ENCODE measurements around the gene IGFL4.

The IGFL4 gene

DNA sequence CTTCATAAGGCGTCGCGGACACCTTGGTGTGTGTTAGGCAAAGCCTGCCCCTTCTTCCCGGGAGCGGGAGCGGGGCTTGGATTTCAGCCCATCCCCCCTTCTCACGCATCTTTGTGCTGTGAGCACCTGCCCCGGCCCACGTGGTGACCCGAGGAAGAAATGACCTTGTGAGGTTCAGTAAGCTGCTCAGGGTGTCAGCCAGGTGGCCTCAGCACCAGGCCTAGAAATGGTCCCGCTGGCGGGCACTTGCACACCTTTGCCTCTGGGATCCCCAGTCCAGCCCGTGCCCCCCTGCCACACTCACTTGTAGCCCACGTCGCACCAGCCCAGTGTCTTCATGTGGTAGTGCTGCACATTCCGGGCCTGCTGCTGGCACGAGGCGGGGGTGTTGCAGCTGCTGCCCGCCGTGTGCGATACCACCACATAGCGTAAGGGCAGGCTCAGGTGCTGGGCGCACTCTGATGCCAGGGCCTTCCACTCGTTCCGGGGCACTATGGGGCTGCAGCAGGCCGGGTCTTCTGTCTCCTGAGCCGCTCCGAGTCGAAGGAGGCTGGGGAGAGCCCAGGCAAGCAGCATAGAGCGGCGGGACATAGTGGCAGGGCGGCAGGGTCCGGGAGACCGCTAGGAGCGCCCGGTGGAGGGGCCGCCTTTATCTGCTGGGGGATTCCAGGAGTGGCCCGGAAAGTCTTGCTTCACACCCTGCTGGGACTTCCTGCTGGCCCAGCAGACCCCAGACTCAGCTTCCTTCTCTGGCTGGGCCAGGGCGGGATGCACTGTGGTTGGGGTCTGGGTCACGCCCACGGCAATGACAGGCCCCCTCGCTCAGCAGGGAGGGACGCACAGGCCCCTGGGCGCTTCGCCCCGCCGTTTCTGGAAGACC lies 18.1 kb downstream of the IGFL4 start, which contains the start of gene PGLYRP1:
Gene PGLYRP1, minus strand, starts transcription at position 623 of the 880 bp plus-strand sequence. Its CDS starts 32 bp downstream, at position 591.
- no peak for DNase-seq (ENCODE audit: extremely low spot score, insufficient read length, low read depth)
- FAIRE-seq: no peak

GRCh38 chr19:46022061-46022430 lies 18.8 kb downstream of the IGFL4 start:
- DNase-seq (ENCODE audit: extremely low spot score, insufficient read length, low read depth): no peak
- no peak for FAIRE-seq

DNA sequence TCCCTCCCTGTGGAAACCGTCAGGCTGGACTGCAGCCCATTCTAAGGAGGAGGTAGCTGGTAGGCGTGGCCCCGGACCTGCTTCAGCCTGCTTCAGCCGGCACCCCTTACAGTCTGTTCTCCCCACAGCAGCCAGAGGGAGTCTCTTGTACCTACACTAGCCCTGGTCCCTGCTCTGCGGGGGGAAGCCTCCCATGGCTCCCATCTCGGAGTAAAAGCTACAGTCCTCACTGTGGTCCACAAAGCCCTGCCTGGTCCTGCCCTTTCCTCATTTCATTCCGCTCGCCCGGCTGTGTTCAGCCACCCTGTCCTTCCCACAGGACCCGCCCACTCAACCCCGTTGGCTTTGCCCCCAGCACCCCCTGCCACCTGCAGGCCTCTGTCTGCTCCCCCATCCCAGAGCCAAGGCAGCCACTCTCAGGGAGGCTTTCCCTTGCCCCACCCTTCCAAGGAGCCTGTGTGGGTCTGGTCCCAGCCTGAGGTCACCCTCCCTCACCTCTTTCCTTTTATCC lies 19.2 kb downstream of the IGFL4 start:
- FAIRE-seq: no peak
- no peak for DNase-seq (ENCODE audit: extremely low spot score, insufficient read length, low read depth)

- no peak for DNase-seq (ENCODE audit: extremely low spot score, insufficient read length, low read depth)
- FAIRE-seq: no peak
These were observed 20.0 kb downstream of the IGFL4 start for GRCh38 chr19:46020819-46021125.

GRCh38 chr19:46019270-46019669 lies 21.5 kb downstream of the IGFL4 start:
- no peak for FAIRE-seq
- DNase-seq (ENCODE audit: extremely low spot score, insufficient read length, low read depth): no peak

DNA sequence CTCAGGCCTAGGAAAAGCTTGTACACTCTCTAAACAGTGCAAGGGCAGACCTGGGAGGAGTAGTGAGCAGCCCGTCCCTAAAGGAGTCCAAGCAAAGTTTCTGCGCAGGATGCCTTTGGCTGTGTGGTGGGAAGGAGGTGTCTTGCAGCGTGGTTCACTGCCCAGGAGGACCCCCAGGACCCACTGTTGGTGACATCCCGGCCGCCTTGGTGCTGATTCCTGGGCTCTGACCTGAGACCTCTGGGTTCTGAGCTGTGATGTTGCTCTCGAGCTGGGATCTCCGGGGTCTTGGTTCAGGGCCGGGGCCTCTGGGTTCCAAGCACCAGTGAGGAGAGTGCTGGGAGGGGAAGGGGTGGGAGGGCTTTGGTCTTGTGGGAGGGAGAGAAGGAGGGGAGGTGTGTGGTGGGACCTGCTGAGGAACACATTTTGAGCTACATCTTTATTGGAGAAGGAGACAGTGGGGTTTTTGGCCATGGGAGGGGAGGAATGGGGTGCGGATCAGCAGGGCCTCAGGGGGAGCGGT lies 22.0 kb downstream of the IGFL4 start:
- FAIRE-seq (no peak), DNase-seq (ENCODE audit: extremely low spot score, insufficient read length, low read depth) (no peak)

DNA sequence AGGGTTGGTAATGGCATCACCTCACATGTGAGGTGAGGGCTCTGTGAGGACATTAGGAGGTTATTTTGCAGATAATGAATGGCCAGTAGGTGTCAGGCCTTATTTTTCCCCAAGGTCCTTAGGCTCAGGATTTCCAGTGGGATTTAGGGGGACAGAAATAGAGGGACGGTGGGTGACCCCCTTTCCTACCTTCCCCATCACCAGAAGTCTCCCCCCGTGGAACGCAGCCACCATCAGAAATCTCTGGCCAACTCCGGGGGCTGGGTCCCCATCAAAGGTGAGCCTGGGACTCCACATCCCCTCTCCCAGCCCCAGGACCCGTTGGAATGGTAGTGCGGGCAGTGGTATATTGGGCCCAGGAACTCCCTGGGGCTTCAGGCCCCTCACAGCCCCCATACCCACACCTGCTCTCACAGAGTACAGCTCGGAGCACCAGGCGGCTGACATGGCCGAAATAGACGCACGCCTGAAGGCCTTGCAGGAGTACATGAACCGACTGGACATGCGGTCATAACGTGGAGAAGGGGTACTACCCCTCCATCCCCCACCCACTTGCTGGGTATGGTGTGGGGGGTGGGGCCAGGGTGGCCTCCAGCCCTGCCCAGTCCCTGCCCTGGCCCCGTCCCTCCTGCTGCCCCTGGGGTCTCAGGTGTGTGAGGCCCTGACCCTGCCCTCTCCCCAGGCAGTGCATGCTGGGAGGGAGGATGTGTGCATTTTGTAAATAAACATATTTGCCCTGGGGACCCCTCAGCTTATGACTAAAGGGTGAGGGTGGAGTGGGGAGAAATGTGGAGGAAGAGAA lies 22.7 kb downstream of the IGFL4 start:
- DNase-seq (ENCODE audit: extremely low spot score, insufficient read length, low read depth) (no peak), FAIRE-seq (no peak)

DNA sequence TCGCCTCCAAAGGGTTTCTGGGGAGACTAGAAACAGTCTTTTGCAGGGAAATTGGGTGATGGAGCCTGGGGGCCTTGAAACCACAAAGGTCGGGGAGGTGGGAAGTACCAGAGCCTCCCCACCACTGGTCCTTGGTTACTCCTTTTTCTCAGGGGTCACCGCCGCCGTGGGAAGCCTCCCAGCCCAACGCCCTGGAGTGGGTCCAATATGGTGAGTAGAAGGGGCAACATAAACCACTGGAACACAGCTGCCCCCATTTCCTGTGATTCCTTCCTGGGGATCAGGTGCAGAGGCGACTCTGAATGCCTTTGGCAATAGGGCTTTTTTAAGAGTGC lies 23.7 kb downstream of the IGFL4 start:
- DNase-seq (ENCODE audit: extremely low spot score, insufficient read length, low read depth) (no peak), FAIRE-seq (no peak)

GRCh38 chr19:46016426-46017094 lies 24.2 kb downstream of the IGFL4 start:
- DNase-seq (ENCODE audit: extremely low spot score, insufficient read length, low read depth): peak; percentile 88
- peak; percentile 81 for FAIRE-seq

DNA sequence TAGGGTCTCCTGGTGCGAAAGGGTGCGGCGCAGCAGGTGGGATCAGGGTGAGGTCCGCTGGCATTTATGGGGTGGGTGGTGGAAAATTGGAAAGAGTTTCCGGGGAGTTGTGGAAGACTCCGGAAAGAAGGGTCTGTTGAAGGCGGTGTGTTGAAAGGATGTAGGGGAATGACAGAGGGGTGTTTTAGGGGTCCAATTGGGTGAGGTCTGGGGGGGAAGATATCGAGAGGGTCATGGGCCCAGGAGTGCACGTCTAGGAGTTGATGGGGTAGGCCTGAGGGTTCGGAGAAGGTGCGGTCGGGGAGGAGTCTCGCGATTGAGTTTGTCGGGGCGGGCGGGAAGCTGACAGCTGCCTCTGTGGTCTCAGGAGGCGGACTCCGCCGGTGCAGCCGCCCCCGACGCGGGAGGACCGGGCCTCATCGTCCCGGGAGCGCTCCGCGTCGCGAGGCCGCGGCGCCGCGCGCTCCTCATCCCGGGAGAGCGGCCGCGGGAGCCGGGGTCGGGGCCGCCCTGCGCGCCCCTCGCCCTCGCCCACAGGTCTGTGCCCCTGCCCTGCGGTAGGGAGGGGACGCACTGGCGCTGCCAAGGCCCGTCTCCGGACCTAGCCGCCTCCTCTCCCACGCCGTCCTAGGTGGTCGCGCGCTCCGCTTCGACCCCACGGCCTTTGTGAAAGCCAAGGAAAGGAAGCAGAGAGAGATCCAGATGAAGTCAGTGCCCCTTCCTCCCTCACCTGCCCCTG lies 24.9 kb downstream of the IGFL4 start:
- DNase-seq (ENCODE audit: extremely low spot score, insufficient read length, low read depth) (no peak), FAIRE-seq (no peak)

GRCh38 chr19:46014941-46015686 lies 25.7 kb downstream of the IGFL4 start:
- DNase-seq (ENCODE audit: extremely low spot score, insufficient read length, low read depth): no peak

DNA sequence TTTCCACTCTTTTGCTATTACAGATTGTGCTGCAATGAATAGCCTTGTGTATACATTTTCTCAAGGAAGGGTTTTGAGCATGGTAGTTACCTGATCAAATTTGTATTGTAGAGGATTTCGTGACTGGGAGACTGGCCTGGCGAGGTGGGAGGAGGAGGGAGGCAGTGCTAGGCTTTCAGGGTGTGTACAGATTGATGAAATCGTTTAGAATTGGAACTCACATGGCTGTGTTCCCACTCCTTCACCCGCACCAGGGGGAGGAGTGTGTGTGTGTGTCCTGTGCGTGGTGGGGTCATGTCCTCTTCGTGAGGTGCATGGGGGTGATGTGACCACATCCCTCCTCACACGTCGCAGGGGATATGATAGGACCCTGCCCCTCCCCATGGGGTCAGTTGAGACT lies 26.3 kb downstream of the IGFL4 start:
- FAIRE-seq: no peak
- DNase-seq (ENCODE audit: extremely low spot score, insufficient read length, low read depth): no peak

More at GRCh38 chr19:46014941-46015686, 25.7 kb downstream of the IGFL4 start:
- no peak for FAIRE-seq

DNA sequence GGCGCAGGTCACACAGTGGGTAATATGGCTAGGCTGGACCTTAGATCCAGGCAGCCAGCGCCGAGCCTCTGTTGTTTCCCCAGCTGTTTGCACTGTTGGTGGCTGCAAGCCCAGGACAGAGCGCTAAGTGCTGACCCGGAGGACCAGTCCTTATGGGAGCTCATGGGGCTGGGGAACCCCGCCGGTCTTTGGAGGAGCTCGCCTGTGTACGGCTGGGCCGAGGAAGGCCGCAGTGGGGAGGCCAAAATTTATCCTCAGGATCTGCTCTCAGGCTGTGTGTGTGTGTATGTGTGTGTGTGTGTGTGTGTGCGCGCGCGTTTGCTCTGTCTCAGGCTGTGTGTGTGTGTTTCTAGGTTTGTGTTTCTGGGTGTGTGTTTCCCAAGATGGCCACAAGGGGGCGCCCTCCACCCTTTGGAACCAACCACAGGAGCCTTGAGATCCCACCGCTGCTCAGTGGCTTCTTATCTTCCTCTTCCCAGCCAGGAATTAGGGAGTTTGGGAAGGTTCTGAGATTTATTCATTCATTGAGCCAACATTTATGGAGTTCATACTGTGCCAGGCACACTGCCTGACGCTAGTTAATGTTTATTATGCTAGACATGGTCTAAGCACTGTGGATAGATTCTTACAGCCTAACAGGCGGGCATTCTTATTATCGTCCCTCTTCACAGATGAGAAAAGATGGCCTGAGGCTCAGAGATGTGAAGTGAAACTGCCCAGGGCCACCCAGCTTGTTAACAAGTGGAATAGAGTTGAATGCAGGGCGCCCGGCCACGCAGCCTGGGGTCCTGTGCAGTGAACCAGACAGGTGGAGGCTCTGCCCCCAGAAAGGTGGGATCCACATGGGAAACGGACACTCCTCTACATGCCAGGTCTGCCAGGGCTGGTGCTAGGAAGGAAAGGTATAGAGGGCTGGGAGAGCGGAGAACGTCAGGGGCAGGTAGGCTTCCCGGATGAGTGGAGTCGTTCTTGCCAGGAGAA lies 31.0 kb downstream of the IGFL4 start:
- FAIRE-seq (peak; percentile 69), DNase-seq (ENCODE audit: extremely low spot score, insufficient read length, low read depth) (no peak)

- DNase-seq (ENCODE audit: extremely low spot score, insufficient read length, low read depth): no peak
- no peak for FAIRE-seq
These were observed 34.4 kb downstream of the IGFL4 start for GRCh38 chr19:46006411-46006810.

DNA sequence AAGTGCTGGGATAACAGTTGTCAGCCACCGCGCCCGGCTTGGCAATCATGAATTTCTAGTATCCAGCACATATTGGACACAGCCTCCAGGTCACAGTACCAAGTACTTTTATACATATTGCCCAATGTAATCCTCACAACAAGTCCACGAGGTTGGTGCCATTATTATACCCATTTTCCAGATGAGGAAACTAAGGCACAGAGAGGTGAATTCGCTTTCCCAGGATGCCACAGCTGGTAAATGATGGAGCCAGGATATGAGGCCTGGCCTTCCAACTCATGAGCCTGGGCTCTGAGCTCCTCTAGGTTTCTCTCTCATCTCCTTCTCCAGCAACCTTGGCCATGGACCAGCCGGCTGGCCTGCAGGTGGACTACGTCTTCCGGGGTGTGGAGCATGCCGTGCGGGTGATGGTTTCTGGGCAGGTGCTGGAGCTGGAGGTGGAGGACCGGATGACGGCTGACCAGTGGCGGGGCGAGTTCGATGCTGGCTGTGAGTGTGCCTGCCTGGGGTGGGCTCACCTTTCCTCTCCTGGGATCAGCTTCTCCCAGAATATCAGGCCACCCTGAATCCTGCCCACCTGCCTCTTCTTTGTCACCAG lies 38.0 kb downstream of the IGFL4 start:
- no peak for DNase-seq (ENCODE audit: extremely low spot score, insufficient read length, low read depth)
- no peak for FAIRE-seq

DNA sequence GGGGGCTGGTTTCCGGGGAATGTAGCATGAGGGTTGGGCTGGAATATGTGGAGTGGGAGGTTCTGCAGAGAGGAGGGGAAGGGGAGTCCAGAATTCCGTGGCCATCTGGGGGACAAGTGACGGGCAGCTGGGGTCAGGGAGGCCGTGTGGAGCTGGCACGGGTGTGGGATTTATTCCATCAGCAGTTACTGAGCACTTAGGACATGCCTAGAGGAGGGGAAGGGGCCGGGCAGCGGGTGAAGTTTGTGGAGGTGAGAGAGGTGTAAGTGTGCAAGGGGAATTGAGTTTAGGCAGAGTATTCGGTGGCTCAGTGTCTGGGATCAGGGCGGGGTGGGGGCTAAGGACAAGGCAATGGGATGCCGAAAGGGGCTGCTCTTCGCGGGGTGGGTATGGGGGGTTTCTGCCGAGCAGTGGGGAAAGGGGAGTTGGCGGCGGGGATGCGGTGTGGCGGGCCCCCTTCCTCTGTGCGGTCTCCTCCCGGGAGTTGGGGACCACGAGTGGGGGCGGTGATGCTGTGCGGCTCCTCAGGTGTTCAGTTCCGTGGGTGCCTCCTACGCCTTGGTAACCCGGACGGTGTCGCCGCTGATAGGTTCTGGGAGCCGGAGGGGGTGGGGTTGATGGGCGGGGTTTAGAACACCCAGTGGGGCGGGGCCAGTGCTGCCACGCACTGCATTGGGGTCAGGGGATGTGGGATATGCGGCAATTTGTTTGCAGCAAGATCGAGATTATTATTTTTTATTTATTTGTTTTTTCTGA lies 40.1 kb downstream of the IGFL4 start:
- peak; percentile 76 for DNase-seq (ENCODE audit: extremely low spot score, insufficient read length, low read depth)
- FAIRE-seq: peak; percentile 74

DNA sequence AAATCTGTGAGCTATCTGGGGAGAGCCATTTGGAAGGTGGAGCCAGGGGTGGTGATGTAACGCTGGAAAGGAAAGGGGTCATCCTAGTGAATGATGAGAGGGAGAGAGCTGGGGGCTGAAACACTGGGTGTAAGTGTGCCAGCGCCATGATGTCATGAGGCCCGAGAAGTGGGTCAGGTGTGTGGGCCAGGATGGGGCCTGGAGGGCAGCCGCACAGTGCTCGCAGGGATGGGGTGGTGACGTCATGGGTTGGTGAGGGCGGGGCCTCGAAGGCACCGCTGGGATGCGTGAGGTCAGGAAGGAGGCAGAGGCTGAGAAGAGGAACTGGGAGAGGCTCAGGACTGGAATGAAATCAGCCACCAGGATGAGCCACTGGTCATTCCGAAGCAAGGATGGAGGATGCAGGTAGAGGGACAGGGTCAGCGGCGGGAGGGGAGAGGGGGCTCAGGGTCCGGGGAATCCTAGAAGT lies 41.1 kb downstream of the IGFL4 start:
- DNase-seq (ENCODE audit: extremely low spot score, insufficient read length, low read depth) (no peak), FAIRE-seq (no peak)
